Fibroblast of skin of abdomen (primary cell): ENCODE results near the gene RNF31.
A peak's percentile ranks its signal among the peaks of the same experiment; 100 is the strongest.

Experiments
- DNase-seq: peaks from one replicate; pipeline ENCODE4 v3.0.0-alpha.2; 2013

RNF31 gene

DNA sequence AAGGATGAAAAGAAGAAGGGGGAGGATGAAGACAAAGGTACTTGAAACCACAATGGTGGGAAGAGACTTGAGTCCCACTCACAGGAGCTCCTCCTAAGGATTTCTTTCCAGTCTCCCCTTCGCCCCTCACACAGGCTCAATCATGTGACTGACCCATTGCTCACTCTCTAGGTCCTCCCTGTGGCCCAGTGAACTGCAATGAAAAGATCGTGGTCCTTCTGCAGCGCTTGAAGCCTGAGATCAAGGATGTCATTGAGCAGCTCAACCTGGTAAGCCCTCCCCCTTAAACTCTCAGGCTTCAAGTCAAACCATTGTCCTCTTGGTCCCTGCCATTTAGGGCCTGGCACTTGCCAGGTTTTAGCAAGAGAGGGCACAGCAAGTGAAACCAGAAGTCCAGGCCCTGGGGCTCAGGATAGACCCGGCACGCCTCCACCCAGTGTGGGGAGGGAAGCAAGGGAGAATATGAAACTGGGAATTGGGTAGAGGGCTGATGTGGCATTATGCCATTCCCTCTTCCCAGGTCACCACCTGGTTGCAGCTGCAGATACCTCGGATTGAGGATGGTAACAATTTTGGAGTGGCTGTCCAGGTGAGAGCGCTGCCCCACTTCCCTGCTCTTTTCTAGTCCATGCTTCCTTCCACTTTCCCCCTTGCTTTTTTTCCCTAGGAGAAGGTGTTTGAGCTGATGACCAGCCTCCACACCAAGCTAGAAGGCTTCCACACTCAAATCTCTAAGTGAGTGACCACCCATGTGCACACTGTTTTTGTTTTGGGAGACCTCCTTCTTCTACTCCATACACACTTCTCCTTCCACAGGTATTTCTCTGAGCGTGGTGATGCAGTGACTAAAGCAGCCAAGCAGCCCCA, 9.5 kb upstream of the RNF31 start:
- no peak for DNase-seq

DNA sequence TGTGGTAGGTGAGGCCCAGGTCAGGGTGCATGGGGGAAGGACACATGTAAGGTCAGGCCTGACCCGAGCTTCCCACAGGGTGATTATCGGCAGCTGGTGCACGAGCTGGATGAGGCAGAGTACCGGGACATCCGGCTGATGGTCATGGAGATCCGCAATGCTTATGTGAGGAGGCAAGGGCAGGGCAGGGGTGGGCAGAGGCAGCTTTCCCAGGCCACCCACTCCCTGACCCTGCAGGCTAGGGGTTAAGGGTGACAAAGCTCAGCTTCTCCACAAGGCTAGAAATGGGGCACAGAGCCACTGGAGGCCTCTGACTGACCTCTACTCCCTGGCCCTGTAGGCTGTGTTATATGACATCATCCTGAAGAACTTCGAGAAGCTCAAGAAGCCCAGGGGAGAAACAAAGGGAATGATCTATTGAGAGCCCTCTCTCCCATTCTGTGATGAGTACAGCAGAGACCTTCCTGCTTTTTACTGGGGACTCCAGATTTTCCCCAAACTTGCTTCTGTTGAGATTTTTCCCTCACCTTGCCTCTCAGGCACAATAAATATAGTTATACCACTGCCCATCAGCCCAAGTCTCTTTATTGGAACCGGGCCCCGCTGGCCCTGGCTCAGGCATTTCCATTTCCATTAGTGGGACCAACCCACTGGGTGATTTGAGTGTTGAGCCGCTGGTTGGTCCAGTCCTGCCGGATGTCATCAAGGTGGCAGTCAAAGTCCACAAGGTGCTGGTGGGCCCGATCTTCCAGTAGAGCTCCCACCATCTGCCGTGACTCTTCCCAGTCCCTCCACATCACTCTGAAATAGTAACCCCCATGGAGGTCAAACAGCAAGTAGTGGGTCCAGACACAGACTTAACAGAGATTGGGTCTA, 8.7 kb upstream of the RNF31 start:
- no peak for DNase-seq

DNA sequence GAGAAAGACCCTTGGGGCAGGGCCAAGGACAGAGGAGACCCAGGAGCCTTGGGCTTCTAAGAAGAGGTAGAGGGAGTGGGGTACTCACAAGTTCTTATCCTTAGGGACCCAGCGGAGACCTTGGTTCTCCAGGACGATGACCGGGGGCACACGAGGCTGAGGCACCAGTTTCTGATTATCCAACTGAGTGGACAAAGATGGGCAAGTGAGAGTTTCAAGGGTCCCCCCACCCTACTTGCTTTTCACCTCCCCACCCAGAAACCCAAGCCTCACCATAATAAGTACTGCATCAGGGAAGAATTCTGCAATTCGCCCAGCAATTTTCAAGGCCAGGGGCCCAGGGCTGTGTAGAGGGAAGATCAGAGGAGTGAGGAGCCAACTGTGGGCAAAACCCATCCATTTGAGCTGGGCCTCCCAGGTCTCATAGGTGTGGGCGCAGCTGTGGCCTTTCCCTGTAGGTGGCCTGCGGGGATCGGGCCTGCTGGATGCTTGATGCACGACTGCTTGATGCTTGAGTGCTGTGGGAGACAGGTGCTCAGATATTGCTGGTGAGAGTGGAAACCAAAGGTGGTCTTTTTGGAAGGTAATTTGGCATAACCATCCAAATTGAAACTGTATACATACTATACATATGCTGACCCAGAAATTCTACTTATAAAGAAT, 7.9 kb upstream of the RNF31 start:
- DNase-seq: no peak

DNA sequence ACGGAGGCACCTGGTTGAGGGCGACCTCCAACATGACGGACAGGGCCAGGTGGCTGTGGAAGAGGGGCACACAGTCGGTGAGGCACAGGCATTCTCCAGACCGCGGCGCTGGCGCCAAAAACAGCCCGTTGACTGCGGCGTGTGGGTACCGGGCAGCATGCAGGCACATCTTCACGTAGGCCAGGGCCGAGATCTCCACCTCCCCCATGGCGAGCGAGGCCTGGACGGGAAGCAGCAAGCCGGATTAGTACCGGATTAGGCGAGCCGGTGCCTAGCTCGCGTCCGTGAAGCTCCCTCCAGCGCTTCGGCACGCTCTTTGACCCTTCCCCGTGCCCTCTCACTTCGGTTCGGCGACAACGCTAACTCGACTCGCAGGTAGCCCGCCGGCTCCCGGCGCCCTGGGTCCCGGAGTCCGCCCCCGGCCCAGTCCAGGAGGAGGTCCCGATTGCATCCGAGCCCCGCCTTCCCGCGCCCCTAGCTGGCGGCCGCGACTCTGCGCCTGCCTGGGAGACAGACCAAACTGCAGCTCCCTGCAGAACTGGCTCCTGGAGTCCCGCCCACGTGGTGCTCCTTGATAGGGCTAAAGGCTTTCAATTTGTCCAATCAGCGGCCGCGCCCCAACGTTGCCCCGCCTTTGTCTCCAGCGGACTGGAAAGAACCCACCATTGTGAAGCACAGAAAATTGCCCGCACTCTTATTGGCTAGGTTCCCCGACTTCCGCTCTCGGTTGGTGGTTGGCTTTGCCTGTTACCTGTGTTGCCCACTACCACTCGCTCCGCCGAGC, 6.0 kb upstream of the RNF31 start, which contains the start of gene EMC9:
Gene EMC9 (minus strand): TSS at position 495 of the 784 bp plus-strand sequence. CDS start 287 bp downstream, at position 208.
- DNase-seq: peak; percentile 99

DNA sequence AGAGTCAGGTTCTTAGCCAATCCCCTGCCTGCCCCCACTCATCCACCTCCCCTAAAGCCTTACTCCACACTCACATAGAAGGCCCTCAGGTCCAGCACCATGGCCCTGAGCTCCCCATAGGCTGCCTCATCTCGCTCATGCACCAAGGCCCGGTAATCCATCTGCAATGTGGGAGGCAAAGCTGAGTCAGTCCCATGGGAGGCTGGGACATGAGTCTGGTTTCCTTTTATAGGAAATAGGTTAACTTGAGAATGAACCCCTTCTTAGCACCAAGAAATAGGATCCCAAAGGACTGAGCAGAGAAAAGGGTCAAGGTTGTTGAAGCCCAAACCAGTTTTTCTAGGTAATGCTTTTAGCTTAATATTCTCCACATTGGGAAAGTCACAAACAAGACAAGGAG, 3.8 kb upstream of the RNF31 start:
- DNase-seq: peak; percentile 47

DNA sequence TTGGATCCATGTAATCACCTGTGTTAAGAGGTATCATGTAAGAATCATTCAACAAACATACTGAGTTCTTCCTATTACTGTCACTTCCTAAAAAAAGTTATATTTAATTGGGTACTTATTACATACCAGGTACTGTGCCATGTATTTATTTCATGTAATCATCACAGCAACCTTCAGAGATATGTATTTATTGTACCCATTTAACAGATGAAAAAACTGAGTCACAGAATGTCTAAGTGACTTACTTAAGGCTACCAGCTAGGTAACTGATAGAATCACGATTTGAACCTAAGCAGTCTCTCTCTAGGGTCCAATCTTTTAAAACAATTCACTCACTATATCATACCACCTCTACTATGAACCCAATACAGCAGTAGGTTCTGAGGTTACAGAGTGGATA, 2.8 kb upstream of the RNF31 start:
- DNase-seq: no peak

DNA sequence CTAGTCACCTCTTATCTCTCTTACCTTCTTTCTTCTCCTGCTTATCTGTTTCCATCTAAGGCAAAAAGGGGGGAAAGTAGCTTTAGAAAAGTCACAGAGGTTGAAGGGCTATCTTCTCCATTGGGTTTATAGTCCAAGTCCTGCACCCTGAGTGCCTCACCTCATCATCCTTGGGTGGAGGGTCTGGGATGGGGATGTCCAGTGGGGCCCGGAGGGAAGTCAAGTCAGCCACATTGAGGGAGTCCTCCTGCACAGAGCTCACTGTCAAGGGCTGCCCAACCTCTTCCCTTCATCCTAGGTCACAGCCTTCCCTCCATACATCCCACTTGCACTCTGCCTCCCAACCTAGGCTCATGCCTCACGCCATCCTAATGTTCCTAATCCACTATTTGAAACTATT, 2.1 kb upstream of the RNF31 start:
- DNase-seq: no peak

DNA sequence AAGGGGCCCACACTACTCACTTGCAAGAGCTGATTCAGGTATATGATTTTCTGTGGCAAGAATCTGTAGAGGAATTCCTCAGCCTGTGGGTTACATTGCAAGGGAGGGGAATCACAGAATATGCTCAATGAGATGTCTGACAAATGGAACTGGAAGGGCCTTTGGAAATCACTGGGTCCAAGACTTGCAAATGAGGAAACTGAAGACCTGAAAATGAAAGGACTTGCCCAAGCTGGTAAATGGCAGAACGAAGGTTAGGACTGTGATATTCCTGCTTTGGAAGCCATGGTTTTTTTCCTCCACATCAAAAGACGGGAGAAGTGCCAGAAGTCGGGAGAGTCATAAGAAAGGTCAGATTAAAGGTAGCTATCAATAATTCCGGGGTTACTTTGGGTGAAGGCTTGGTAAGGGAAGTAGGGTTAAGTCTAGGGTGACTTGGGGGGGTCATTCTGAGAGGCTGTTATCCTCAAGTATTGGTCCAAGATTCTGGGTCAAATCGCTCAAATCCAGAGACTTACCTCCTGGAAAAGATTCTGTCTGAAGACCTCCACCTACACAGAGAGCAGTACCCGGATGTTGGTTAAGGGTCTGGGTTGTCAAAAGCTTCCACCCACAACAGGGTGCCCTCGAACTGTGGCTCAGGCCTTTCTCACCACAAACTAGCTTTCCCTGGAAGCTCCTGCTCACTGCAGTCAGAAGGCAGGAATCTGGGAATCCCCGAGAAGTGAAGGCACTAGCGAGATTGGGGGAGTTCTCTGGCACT, 1.4 kb upstream of the RNF31 start:
- DNase-seq: no peak

DNA sequence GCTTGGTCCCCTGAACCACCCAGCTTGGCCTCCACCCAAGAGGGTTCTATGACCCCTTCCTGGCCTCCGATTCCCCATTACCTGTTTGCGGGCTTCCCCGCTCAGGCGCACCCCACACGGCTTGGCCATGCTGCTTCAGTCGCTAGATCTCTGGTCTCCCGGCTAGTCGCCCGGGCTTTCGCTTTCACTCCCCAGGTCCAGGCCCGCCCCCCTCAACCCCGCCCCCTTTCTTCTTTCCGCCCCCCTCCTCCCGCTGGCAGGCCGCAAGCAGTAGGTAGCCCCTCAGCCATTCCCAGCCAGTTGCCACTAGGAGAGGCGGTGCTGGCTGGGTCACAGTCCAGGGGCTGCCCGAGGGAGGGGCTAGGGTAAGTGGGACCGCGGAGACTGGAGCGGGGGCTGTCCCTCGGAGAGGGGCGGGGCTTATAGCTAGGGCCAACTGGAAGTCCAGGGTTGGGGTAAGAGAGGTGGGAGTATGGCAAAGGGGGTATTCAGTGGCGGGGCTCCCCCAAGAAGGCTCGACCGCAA, 783 bp upstream of the RNF31 start, which contains the start of gene PSME2:
Gene PSME2 (minus strand): TSS at position 158 of the 525 bp plus-strand sequence. CDS start 29 bp downstream, at position 129.
- DNase-seq: peak; percentile 98

DNA sequence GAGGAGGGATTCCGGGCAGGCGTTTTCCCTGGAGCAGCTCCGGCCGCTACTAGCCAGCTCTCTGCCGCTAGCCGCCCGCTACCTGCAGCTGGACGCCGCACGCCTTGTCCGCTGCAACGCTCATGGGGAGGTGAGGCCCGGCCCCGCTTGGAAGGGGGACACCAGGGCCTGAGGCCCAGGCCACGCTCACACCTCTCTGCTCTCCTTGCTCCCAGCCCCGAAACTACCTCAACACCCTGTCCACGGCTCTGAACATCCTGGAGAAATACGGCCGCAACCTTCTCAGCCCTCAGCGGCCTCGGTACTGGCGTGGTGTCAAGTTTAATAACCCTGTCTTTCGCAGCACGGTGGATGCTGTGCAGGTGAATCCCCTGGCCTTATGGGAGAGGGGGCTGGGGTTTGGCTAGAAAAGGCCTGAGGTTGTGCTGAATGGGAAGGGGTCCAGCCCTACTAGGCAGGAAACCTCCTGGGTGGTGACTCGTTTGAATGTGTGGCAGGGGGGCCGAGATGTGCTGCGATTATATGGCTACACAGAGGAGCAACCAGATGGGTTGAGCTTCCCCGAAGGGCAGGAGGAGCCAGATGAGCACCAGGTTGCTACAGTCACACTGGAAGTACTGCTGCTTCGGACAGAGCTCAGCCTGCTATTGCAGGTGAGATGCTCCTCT, 597 bp downstream of the RNF31 start:
- no peak for DNase-seq

DNA sequence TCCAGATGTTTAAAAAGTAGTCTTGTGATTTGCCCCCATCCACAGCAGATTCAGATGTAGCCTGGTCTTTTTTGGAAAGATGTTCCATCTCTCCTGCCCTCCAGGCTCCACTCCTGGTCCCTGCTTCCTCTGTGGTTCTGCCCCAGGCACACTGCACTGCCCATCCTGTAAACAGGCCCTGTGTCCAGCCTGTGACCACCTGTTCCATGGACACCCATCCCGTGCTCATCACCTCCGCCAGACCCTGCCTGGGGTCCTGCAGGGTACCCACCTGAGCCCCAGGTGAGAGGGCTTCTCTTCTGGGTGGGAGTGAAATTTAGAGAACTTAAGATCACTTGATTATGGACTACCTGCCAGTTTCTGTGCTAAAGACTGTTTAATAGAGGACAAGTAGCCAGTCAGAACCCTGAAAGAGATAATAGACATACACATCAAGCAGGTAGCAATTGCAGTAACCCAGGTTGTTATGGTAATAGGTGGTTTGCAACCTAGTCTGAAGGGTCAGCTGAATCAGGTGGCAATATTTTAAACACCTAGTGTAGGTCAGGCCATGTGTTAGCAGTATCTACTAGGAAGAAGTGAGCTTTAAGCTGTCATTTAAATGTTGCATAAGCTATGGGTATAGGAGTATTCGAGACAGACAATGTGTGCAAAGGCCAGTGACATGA, 2.1 kb downstream of the RNF31 start:
- no peak for DNase-seq

DNA sequence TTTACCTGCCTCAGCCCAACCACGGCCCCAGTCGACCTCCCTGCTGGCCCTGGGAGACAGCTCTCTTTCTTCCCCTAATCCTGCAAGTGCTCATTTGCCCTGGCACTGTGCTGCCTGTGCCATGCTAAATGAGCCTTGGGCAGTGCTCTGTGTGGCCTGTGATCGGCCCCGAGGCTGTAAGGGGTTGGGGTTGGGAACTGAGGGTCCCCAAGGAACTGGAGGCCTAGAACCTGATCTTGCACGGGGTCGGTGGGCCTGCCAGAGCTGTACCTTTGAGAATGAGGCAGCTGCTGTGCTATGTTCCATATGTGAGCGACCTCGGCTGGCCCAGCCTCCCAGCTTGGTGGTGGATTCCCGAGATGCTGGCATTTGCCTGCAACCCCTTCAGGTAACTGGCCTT, 2.8 kb downstream of the RNF31 start:
- no peak for DNase-seq

DNA sequence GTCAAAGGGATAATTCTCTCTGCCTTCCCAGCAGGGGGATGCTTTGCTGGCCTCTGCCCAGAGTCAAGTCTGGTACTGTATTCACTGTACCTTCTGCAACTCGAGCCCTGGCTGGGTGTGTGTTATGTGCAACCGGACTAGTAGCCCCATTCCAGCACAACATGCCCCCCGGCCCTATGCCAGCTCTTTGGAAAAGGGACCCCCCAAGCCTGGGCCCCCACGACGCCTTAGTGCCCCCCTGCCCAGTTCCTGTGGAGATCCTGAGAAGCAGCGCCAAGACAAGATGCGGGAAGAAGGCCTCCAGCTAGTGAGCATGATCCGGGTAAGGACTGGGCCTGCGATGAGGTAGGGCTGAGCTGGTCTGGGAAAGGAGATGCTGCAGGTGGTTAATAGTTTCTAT, 3.3 kb downstream of the RNF31 start:
- no peak for DNase-seq

DNA sequence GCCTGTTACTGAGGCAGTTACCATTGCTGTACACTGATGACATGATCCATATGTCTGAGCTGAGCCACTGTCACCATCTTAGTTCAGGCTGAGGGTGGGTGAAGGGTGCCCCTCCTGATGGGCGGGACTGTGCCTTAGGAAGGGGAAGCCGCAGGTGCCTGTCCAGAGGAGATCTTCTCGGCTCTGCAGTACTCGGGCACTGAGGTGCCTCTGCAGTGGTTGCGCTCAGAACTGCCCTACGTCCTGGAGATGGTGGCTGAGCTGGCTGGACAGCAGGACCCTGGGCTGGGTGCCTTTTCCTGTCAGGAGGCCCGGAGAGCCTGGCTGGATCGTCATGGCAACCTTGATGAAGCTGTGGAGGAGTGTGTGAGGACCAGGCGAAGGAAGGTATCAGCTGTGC, 3.7 kb downstream of the RNF31 start:
- DNase-seq: no peak

DNA sequence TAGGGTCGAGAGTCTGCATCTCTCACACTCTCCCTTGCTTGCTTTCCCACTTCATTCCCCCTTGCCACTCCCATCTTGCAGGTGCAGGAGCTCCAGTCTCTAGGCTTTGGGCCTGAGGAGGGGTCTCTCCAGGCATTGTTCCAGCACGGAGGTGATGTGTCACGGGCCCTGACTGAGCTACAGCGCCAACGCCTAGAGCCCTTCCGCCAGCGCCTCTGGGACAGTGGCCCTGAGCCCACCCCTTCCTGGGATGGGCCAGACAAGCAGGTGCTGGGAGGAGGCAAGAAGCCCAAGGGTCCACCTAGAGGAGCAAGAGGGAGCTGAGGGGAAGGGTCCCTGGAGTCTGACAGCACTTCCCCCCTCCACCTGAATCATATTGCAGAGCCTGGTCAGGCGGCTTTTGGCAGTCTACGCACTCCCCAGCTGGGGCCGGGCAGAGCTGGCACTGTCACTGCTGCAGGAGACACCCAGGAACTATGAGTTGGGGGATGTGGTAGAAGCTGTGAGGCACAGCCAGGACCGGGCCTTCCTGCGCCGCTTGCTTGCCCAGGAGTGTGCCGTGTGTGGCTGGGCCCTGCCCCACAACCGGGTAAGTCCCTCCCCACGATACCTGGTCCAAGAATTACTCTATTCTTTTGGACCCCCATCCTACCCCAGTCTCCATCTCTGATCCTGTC, 4.2 kb downstream of the RNF31 start:
- DNase-seq: no peak

DNA sequence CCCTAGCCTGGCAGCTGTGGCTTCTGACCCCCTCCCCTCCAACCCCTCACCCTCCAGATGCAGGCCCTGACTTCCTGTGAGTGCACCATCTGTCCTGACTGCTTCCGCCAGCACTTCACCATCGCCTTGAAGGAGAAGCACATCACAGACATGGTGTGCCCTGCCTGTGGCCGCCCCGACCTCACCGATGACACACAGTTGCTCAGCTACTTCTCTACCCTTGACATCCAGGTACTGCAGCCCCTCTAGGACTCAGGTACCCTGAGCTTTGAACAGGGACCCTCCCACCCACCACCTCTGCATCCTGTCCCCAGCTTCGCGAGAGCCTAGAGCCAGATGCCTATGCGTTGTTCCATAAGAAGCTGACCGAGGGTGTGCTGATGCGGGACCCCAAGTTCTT, 7.8 kb downstream of the RNF31 start:
- no peak for DNase-seq

DNA sequence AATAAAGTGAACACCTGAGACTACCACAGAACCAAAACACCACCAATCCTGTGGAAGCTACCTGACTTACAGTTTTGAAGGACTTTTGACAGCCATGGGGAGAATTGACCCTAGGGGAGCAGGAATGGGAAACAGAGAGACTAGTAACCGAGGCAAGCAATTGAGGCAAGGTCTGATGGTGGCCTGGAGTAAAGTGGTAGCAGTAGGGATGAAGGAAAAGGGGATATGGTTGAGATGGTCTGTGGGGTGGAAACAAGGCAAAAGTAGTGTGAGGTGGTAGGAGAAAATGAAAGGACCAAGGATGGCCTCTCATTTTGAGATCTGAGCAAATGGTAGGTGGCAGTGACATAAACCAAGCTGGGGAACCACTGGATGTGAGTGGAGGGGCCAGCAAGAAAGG, 9.5 kb downstream of the RNF31 start:
- no peak for DNase-seq

DNA sequence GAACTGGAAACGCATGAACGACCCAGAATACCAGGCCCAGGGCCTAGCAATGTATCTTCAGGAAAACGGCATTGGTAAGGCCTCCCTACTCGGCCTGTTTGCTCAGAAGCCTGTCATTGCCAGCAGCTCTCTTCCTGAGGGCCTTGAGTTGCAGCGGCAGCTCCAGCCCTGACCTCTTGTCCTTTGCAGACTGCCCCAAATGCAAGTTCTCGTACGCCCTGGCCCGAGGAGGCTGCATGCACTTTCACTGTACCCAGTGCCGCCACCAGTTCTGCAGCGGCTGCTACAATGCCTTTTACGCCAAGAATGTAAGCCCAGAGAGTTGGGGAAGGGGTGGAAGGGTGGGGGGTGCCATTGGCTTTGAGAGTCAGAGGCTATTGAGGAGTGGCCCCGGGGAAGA, 10.0 kb downstream of the RNF31 start:
- no peak for DNase-seq

DNA sequence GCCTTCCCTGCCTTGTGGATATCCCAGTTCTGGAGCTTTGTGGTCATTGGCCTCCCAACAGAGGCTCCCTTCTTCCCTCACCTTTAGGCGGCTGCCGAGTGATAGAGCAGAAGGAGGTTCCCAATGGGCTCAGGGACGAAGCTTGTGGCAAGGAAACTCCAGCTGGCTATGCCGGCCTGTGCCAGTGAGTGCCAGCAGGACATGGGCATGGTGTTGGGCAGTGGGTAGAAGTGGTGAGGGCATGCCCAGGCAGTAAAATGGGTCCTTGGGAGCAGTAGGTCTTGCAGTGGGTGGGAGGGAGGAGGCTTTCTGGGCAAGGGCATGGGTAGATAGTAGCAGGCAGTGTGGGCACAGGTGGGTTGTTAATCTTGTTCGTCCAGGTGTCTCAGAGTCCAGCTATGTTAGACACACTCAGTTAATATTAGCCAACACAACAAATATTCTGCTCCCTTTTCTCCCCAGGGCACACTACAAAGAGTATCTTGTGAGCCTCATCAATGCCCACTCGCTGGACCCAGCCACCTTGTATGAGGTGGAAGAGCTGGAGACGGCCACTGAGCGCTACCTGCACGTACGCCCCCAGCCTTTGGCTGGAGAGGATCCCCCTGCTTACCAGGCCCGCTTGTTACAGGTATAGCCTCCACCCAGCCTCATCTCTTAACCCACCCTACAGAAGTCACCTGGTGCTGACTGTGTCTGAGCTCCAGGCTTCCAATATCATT, 12.6 kb downstream of the RNF31 start:
- no peak for DNase-seq
